IPS-18a (cell line): ENCODE data around the gene DPEP1.
"Not testable (repeated sequence)": the region's sequence is repeated elsewhere in the genome, so short reads cannot be mapped to it uniquely, and the experiment has no call there.

Source experiments
- H3K27ac ChIP-seq: one replicate; pipeline ENCODE4 v1.5.1; 2013; ENCODE audit warnings: low read length
- H3K27me3 ChIP-seq: one replicate; pipeline ENCODE4 v1.6.1; 2013; ENCODE audit warnings: mild to moderate bottlenecking, low read length; ENCODE audit not compliant: control insufficient read depth, insufficient read depth
- H3K36me3 ChIP-seq: one replicate; pipeline ENCODE4 v1.6.1; 2013; ENCODE audit warnings: low read depth, low read length; ENCODE audit not compliant: control insufficient read depth
- H3K4me1 ChIP-seq: one replicate; pipeline ENCODE4 v1.6.1; 2013; ENCODE audit warnings: low read depth, low read length; ENCODE audit not compliant: control insufficient read depth
- H3K4me3 ChIP-seq: one replicate; pipeline ENCODE4 v1.5.1; 2013; ENCODE audit warnings: low read length
- H3K9ac ChIP-seq: one replicate; pipeline ENCODE4 v1.6.1; 2013; ENCODE audit warnings: mild to moderate bottlenecking, low read length, moderate library complexity
- H3K9me3 ChIP-seq: one replicate; pipeline ENCODE4 v1.6.1; 2013; ENCODE audit warnings: low read depth, low read length; ENCODE audit not compliant: control insufficient read depth

DPEP1 gene

GRCh38 chr16:89646906-89647305, 33.5 kb downstream of the DPEP1 start:
- H3K9me3 ChIP-seq = no peaks in the 10 kb centered on the region
- H3K9ac ChIP-seq = no peak overlapping the region
- peaks cover 16% of the 10 kb centered on the region for H3K36me3 ChIP-seq
- H3K4me3 ChIP-seq = no peak overlapping the region
- H3K27ac ChIP-seq = no peak overlapping the region
- no peaks in the 10 kb centered on the region for H3K27me3 ChIP-seq
- H3K4me1 ChIP-seq = no peaks in the 10 kb centered on the region

GRCh38 chr16:89651584-89651983, 38.1 kb downstream of the DPEP1 start:
- peaks cover 8% of the 10 kb centered on the region for H3K36me3 ChIP-seq
- H3K4me3 ChIP-seq = no peak overlapping the region
- no peak overlapping the region for H3K27ac ChIP-seq
- no peaks in the 10 kb centered on the region for H3K27me3 ChIP-seq
- H3K9ac ChIP-seq = no peak overlapping the region
- no peaks in the 10 kb centered on the region for H3K9me3 ChIP-seq
- no peaks in the 10 kb centered on the region for H3K4me1 ChIP-seq

- Histone ChIP-seq H3K36me3 (peaks cover 4% of the 10 kb centered on the region), H3K27me3 (no peaks in the 10 kb centered on the region), H3K4me3 (no peak overlapping the region), H3K9me3 (no peaks in the 10 kb centered on the region), H3K4me1 (peaks cover 5% of the 10 kb centered on the region), H3K27ac (no peak overlapping the region), H3K9ac (no peak overlapping the region)
Measured at GRCh38 chr16:89653656-89654295, 40.3 kb downstream of the DPEP1 start.

- H3K27me3 ChIP-seq = no peaks in the 10 kb centered on the region
- no peak overlapping the region for H3K4me3 ChIP-seq
Measured at GRCh38 chr16:89655062-89655643, 41.7 kb downstream of the DPEP1 start.

GRCh38 chr16:89656435-89657121, 43.1 kb downstream of the DPEP1 start:
- Histone ChIP-seq H3K4me1 (peaks cover 5% of the 10 kb centered on the region), H3K36me3 (peaks cover 12% of the 10 kb centered on the region), H3K9ac (peak overlapping the region; percentile 81), H3K4me3 (peak overlapping the region; percentile 87), H3K9me3 (no peaks in the 10 kb centered on the region), H3K27ac (no peak overlapping the region), H3K27me3 (no peaks in the 10 kb centered on the region)

More at GRCh38 chr16:89655062-89655643, 41.7 kb downstream of the DPEP1 start:
- Histone ChIP-seq H3K9me3 (no peaks in the 10 kb centered on the region), H3K27ac (no peak overlapping the region), H3K36me3 (peaks cover 7% of the 10 kb centered on the region), H3K9ac (no peak overlapping the region), H3K4me1 (peaks cover 5% of the 10 kb centered on the region)

GRCh38 chr16:89657442-89658220, 44.2 kb downstream of the DPEP1 start, which contains the start of the genes CHMP1A and SPATA33:
TSS of gene CHMP1A (minus strand) at chr16:89657708. CDS start at chr16:89657588, 120 bp downstream.
TSS of gene SPATA33 (plus strand) at chr16:89657836. CDS start at chr16:89657912, 76 bp downstream.
- Histone ChIP-seq H3K4me1 (peaks cover 5% of the 10 kb centered on the region), H3K27me3 (no peaks in the 10 kb centered on the region), H3K9ac (peak within 1 kb of the TSS; percentile 81), H3K36me3 (peaks cover 13% of the 10 kb centered on the region), H3K9me3 (no peaks in the 10 kb centered on the region), H3K27ac (no peak within 1 kb of the TSS), H3K4me3 (peak within 1 kb of the TSS; percentile 87)

GRCh38 chr16:89658221-89658879, 44.9 kb downstream of the DPEP1 start:
- Histone ChIP-seq H3K9ac (peak overlapping the region; percentile 81), H3K9me3 (no peaks in the 10 kb centered on the region), H3K36me3 (peaks cover 16% of the 10 kb centered on the region), H3K4me3 (peak overlapping the region; percentile 87), H3K27ac (no peak overlapping the region), H3K4me1 (peaks cover 5% of the 10 kb centered on the region), H3K27me3 (no peaks in the 10 kb centered on the region)

GRCh38 chr16:89660146-89660545, 46.7 kb downstream of the DPEP1 start:
- peaks cover 16% of the 10 kb centered on the region for H3K36me3 ChIP-seq
- H3K4me1 ChIP-seq = peaks cover 5% of the 10 kb centered on the region
- no peaks in the 10 kb centered on the region for H3K9me3 ChIP-seq
- H3K4me3 ChIP-seq = no peak overlapping the region
- no peak overlapping the region for H3K9ac ChIP-seq
- no peak overlapping the region for H3K27ac ChIP-seq
- H3K27me3 ChIP-seq = no peaks in the 10 kb centered on the region

- Histone ChIP-seq H3K36me3 (peaks cover 16% of the 10 kb centered on the region), H3K9ac (no peak overlapping the region)
Measured at GRCh38 chr16:89661215-89661614, 47.8 kb downstream of the DPEP1 start.

GRCh38 chr16:89664238-89664637, 50.8 kb downstream of the DPEP1 start:
- H3K9me3 ChIP-seq, H3K27me3 ChIP-seq, H3K4me1 ChIP-seq, H3K9ac ChIP-seq, H3K4me3 ChIP-seq, H3K27ac ChIP-seq: not testable (repeated sequence)
- peaks cover 16% of the 10 kb centered on the region for H3K36me3 ChIP-seq

More at GRCh38 chr16:89661215-89661614, 47.8 kb downstream of the DPEP1 start:
- Histone ChIP-seq H3K4me3 (no peak overlapping the region), H3K4me1 (peaks cover 5% of the 10 kb centered on the region), H3K9me3 (no peaks in the 10 kb centered on the region), H3K27ac (no peak overlapping the region), H3K27me3 (no peaks in the 10 kb centered on the region)

- not testable (repeated sequence) for H3K4me1 ChIP-seq, H3K9me3 ChIP-seq, H3K27me3 ChIP-seq, H3K4me3 ChIP-seq, H3K9ac ChIP-seq, H3K27ac ChIP-seq, H3K36me3 ChIP-seq
Measured at GRCh38 chr16:89667000-89667399, 53.6 kb downstream of the DPEP1 start.
